GM12878 (cell line): ENCODE results near the gene C8G. TPM values are rescaled to one million over a fixed set of nuclear protein-coding genes. Genes with fewer than 3 reads are reported as not detected.

Source experiments
- ATAC-seq: fragments of 200-7000 bp; cut with Tn5 transposase; 3 replicates; pipeline ENCODE4 v1.9.1; 2020; ENCODE audit warnings: mild to moderate bottlenecking, moderate library complexity
- BruUV-seq: library from RNA; stranded (reverse); fragments of 400-500 nt; replicated peaks from 2 replicates; lab custom pipeline; 2021; lab: Mats Ljungman, UMichigan
- CTCF ChIA-PET: fragments of 300-600 bp; sonication (Branson Sonifier 250); formaldehyde crosslinking; extraction: SDS; loops from one replicate; lab custom pipeline; 2021; ENCODE audit warnings: inconsistent platforms; lab: Yijun Ruan, JAX
- POLR2A ChIA-PET: fragments of 350-600 bp; formaldehyde crosslinking; extraction: SDS; loops from one replicate; lab custom pipeline; 2021; ENCODE audit warnings: inconsistent platforms; lab: Charles Lee
- RAD21 ChIA-PET: fragments of 300-600 bp; sonication (Branson Sonifier 250); formaldehyde crosslinking; loops from one replicate; lab custom pipeline; 2023; ENCODE audit warnings: antibody characterized with exemption; ENCODE audit not compliant: unreplicated experiment; lab: Charles Lee
- SMC1A ChIA-PET: fragments of 300-600 bp; sonication (Branson Sonifier 250); formaldehyde crosslinking; loops from one replicate; lab custom pipeline; 2023; ENCODE audit not compliant: unreplicated experiment, uncharacterized antibody; lab: Charles Lee
- DNase-seq: peaks from one replicate; pipeline ENCODE4 v3.0.0-alpha.2; 2011; ENCODE audit warnings: low read depth, low spot score
- FAIRE-seq: peaks from 3 replicates; lab custom pipeline; 2011; peaks lifted over from hg19 to GRCh38; lab: Jason Lieb, UNC
- H2AFZ ChIP-seq: 2 replicates; pipeline ENCODE4 v1.6.0; 2011; ENCODE audit warnings: low read depth, low read length, control low read depth; ENCODE audit not compliant: control insufficient read depth
- H3K27ac ChIP-seq: 2 replicates; pipeline ENCODE4 v1.5.1; 2011; ENCODE audit warnings: control low read depth; ENCODE audit not compliant: control insufficient read depth, insufficient read depth
- H3K27me3 ChIP-seq, 2 experiments: replicated peaks in 1 of 2; 2 replicates each; pipeline versions ENCODE4 v1.6.0 to v1.6.1; 2011; ENCODE audit warnings: low read length in 1 of 2; ENCODE audit not compliant: control insufficient read depth in 2 of 2, insufficient read depth in 2 of 2
- H3K36me3 ChIP-seq, 2 experiments: 2 replicates each; pipeline ENCODE4 v1.5.1; 2011; ENCODE audit warnings: low read length in 1 of 2; ENCODE audit not compliant: control insufficient read depth in 2 of 2, insufficient read depth in 2 of 2
- H3K4me1 ChIP-seq: 2 replicates; pipeline ENCODE4 v1.6.1; 2011; ENCODE audit warnings: mild to moderate bottlenecking, low read length, moderate library complexity, mixed read lengths; ENCODE audit not compliant: control insufficient read depth, insufficient read depth
- H3K4me2 ChIP-seq: 2 replicates; pipeline ENCODE4 v1.6.0; 2011; ENCODE audit warnings: control low read depth; ENCODE audit not compliant: control insufficient read depth, insufficient read depth
- H3K4me3 ChIP-seq: fragments of 200-600 bp; sonication (generic); 2 replicates; pipeline ENCODE4 v1.5.1; 2016
- H3K79me2 ChIP-seq: 2 replicates; pipeline ENCODE4 v1.6.0; 2011; ENCODE audit warnings: low read length; ENCODE audit not compliant: control insufficient read depth, insufficient read depth
- H3K9ac ChIP-seq: 2 replicates; pipeline ENCODE4 v1.8.0; 2011; ENCODE audit warnings: low read length, control low read depth, mixed read lengths; ENCODE audit not compliant: control insufficient read depth, insufficient read depth
- H3K9me3 ChIP-seq: replicated peaks from 3 replicates; pipeline ENCODE4 v1.5.1; 2011; ENCODE audit warnings: mild to moderate bottlenecking, low read length; ENCODE audit not compliant: control insufficient read depth, insufficient read depth
- H4K20me1 ChIP-seq: 2 replicates; pipeline ENCODE4 v1.6.0; 2011; ENCODE audit not compliant: control insufficient read depth, insufficient read depth
- BACH1 ChIP-seq: fragments of 450-650 bp; IDR thresholded peaks from 2 replicates; pipeline ENCODE4 v1.6.1; 2017; ENCODE audit warnings: mild to moderate bottlenecking, borderline replicate concordance
- CBX5 ChIP-seq: sonication (generic); IDR thresholded peaks from 2 replicates; pipeline ENCODE4 v1.6.1; 2016; ENCODE audit warnings: low read depth, moderate library complexity, mild to moderate bottlenecking, inconsistent platforms
- EGR1 ChIP-seq, 2 experiments: IDR thresholded peaks; 1 replicate in 1 of 2; 2 replicates in 1 of 2; pipeline ENCODE4 v1.6.1; 2011 to 2012; ENCODE audit warnings: low read depth in 2 of 2, low read length in 2 of 2, borderline replicate concordance in 1 of 2, mild to moderate bottlenecking in 1 of 2, moderate library complexity in 1 of 2
- EP300 ChIP-seq, 2 experiments: fragments of 150-350 bp in 1 of 2; IDR thresholded peaks; 2 replicates each; pipeline ENCODE4 v1.6.1; 2011 to 2012; ENCODE audit warnings: low read depth in 2 of 2, low read length in 2 of 2, borderline replicate concordance in 1 of 2, improper control_type of control experiment in 1 of 2, inconsistent platforms in 1 of 2; ENCODE audit not compliant: control insufficient read depth in 1 of 2
- FOXM1 ChIP-seq: IDR thresholded peaks from 2 replicates; pipeline ENCODE4 v1.6.1; 2012; ENCODE audit warnings: low read depth, mild to moderate bottlenecking, inconsistent platforms, low read length, moderate library complexity
- NFYB ChIP-seq: IDR thresholded peaks from 2 replicates; pipeline ENCODE4 v1.6.1; 2011; ENCODE audit warnings: low read depth, mild to moderate bottlenecking, low read length, improper control_type of control experiment, moderate library complexity; ENCODE audit not compliant: insufficient read depth
- NR2C2 ChIP-seq: IDR thresholded peaks from 2 replicates; pipeline ENCODE4 v1.6.1; 2011; ENCODE audit warnings: borderline replicate concordance, low read depth; ENCODE audit not compliant: control insufficient read depth, insufficient read length
- POLR2AphosphoS2 ChIP-seq: IDR thresholded peaks from 2 replicates; pipeline ENCODE4 v1.6.1; 2011; ENCODE audit warnings: low read depth, mild to moderate bottlenecking, low read length, improper control_type of control experiment, moderate library complexity
- PRDM15 ChIP-seq: fragments of 450-650 bp; formaldehyde crosslinking; IDR thresholded peaks from 2 replicates; pipeline ENCODE4 v1.4.0; 2020; ENCODE audit warnings: mild to moderate bottlenecking, moderate library complexity
- RAD51 ChIP-seq: fragments of 450-650 bp; IDR thresholded peaks from 2 replicates; pipeline ENCODE4 v1.6.1; 2016; ENCODE audit warnings: moderate library complexity, mild to moderate bottlenecking, inconsistent platforms
- ZBTB4 ChIP-seq: fragments of 450-650 bp; formaldehyde crosslinking; IDR thresholded peaks from 2 replicates; pipeline ENCODE4 v1.4.0; 2022; ENCODE audit warnings: mild to moderate bottlenecking, moderate library complexity
- WGBS: methylation state at CpG from one replicate; pipeline ENCODE4 v1.1.6; 2016; ENCODE audit warnings: low lambda C conversion rate; ENCODE audit not compliant: insufficient replicate concordance, insufficient coverage; ENCODE audit errors: missing lambda C conversion rate; 5-methylcytosine and 5-hydroxymethylcytosine counted together
- in situ Hi-C: fragments of 300-500 bp; cut with MboI; formaldehyde crosslinking; loops from 9 replicates; pipeline ENCODE4 v1.14.3; 2018; ENCODE audit warnings: mixed read lengths
- intact Hi-C: fragments of 100-400 bp; cut with micrococcal nuclease; formaldehyde crosslinking; loops from one replicate; pipeline ENCODE4 v1.14.2; 2022; ENCODE audit not compliant: unreplicated experiment
- polyA plus RNA-seq, 11 experiments: library from polyadenylated mRNA; depleted of rRNA in 4 of 11; unstranded in 6 of 11; stranded (reverse) in 5 of 11; fragments of >200 nt; fragmentation: Nextera tagmentation in 4 of 11; fragmentation: Illumina TruSeq in 1 of 11; extraction: Ambion mirVana in 4 of 11; extraction: Trizol in 1 of 11; gene quantifications; 1 replicate in 1 of 11; 2 replicates in 10 of 11; pipeline versions ENCODE4 v1.2.1 to v1.2.3, GENCODE V29; 2011 to 2016; ENCODE audit warnings: inconsistent platforms in 2 of 11, missing spikeins in 2 of 11, low read depth in 1 of 11
- total RNA-seq, 4 experiments: library from RNA; depleted of rRNA in 3 of 4; stranded (reverse); fragments of >200 nt in 3 of 4; fragmentation: Illumina TruSeq in 1 of 4; extraction: Trizol in 1 of 4; gene quantifications; 2 replicates each; pipeline versions ENCODE4 v1.2.1 to v1.2.3, GENCODE V29; 2013 to 2021
- TF ChIP-seq, protein P1 (sequence below): IDR thresholded peaks from 2 replicates; pipeline ENCODE4 v1.6.1; 2011; ENCODE audit warnings: mild to moderate bottlenecking, low read depth, low read length, moderate library complexity; ENCODE audit not compliant: insufficient replicate concordance

Gene C8G
- total and polyA plus RNA-seq, 10 of the 15 experiments (the other 5 are each of a cell fraction or from before 2014, with no cell fraction given) = 0.26 to 0.69 (median 0.50) TPM; not detected in 7

- ChIA-PET CTCF (interaction anchor here (0.6 to 3.3 kb wide), 11 partner anchors 8 to 205 kb away, joined by 3 to 17 read pairs (median 4); no protein-coding TSS in a partner anchor), RAD21 (interaction anchor here (1.3 to 1.7 kb wide), 2 partner anchors 45 to 226 kb away, joined by 3 to 8 read pairs; no protein-coding TSS in a partner anchor), SMC1A (interaction anchor here (0.8 to 1.1 kb wide), 3 partner anchors 27 to 44 kb away, joined by 3 to 4 read pairs (median 4); no protein-coding TSS in a partner anchor), POLR2A (interaction anchor here (0.9 to 1.5 kb wide), 6 partner anchors 8 to 249 kb away, joined by 3 to 5 read pairs (median 4); partner anchors contain the start of gene TUBB4B)
- ATAC-seq (peak; percentile 94), FAIRE-seq (no peak), DNase-seq (no peak)
- Histone ChIP-seq H3K4me2 (peak within 1 kb of the TSS; percentile 99), H3K79me2 (no peaks in the 10 kb centered on the region; the same call in 1 of the 2 replicates), H3K9ac (peak within 1 kb of the TSS; percentile 66), H2AFZ (peak within 1 kb of the TSS; percentile 92), H3K27me3 (peaks cover 2 to 4% of the 10 kb centered on the region in 2 experiments; a peak in 3 of 4 replicates), H3K4me1 (peaks cover 20% of the 10 kb centered on the region), H3K4me3 (peak within 1 kb of the TSS; percentile 73), H3K27ac (peak within 1 kb of the TSS; percentile 63), H3K36me3 (no peaks in the 10 kb centered on the region), H3K9me3 (no peaks in the 10 kb centered on the region; the same call in 2 of the 3 replicates), H4K20me1 (no peaks in the 10 kb centered on the region)
- intact Hi-C loops (loop anchor here (1.0 kb wide), 1 partner anchor 48 kb away; the partner anchor contains the start of gene FBXW5), in situ Hi-C loops (no loop called here)
- TSS peak; percentile 93 for BruUV-seq
- WGBS = 2% methylated on average over 49 of the region's 92 CpGs
- TF ChIP-seq ZBTB4 (CRISPR knock-in tag) = no peak
- TF ChIP-seq, protein P1, sequence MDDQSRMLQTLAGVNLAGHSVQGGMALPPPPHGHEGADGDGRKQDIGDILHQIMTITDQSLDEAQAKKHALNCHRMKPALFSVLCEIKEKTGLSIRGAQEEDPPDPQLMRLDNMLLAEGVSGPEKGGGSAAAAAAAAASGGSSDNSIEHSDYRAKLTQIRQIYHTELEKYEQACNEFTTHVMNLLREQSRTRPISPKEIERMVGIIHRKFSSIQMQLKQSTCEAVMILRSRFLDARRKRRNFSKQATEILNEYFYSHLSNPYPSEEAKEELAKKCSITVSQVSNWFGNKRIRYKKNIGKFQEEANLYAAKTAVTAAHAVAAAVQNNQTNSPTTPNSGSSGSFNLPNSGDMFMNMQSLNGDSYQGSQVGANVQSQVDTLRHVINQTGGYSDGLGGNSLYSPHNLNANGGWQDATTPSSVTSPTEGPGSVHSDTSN = no peak
- TF ChIP-seq EGR1 (IDR thresholded peaks at IDR 0.05; ENCODE audit: borderline replicate concordance in 1 of 2, low read depth in 2 of 2, low read length in 2 of 2) = no peak; a peak in 1 of 3 replicates
- no peak for TF ChIP-seq RAD51
- TF ChIP-seq POLR2AphosphoS2 = 0 out of 2 replicates have a peak, but pooled peaks have one; percentile 26
- TF ChIP-seq BACH1 = peak; percentile 68; the same call in 1 of the 2 replicates
- TF ChIP-seq NFYB = no peak
- no peak for TF ChIP-seq NR2C2
- TF ChIP-seq PRDM15 (CRISPR knock-in tag) = no peak
- TF ChIP-seq FOXM1 = no peak
- no peak for TF ChIP-seq EP300 (IDR thresholded peaks at IDR 0.05; ENCODE audit: borderline replicate concordance in 1 of 2, control insufficient read depth in 1 of 2, low read depth in 2 of 2, low read length in 2 of 2)
- no peak for TF ChIP-seq CBX5
Measured at GRCh38 chr9:136991993-136992818, 47.2 kb downstream of the C8G start, which contains the start of gene PAXX. Gene PAXX (plus strand): TSS chr9:136992422. CDS start chr9:136992444, 22 bp downstream.
